Endothelial cell of umbilical vein (primary cell): ENCODE results near the gene GADD45G.

ENCODE experiments used
- MYC ChIP-seq: IDR thresholded peaks from one replicate; pipeline ENCODE4 v1.6.1; 2011; ENCODE audit warnings: mild to moderate bottlenecking, low read depth, low read length
- POLR2A ChIP-seq: IDR thresholded peaks from 2 replicates; pipeline ENCODE4 v1.6.1; 2012; ENCODE audit warnings: low read depth, mild to moderate bottlenecking, control low read depth, low read length
- POLR2AphosphoS5 ChIP-seq: IDR thresholded peaks from 2 replicates; pipeline ENCODE4 v1.6.1; 2012; ENCODE audit warnings: low read depth, mild to moderate bottlenecking, control low read depth, low read length, moderate library complexity; ENCODE audit not compliant: insufficient read depth
- TF ChIP-seq, protein P1 (sequence below), 2 donors: IDR thresholded peaks; 1 replicate in 1 of 2; 2 replicates in 1 of 2; pipeline ENCODE4 v1.5.1; 2011; ENCODE audit warnings: low read length in 2 of 2, mild to moderate bottlenecking in 2 of 2, moderate library complexity in 2 of 2, control low read depth in 1 of 2, inconsistent platforms in 1 of 2, low read depth in 1 of 2; ENCODE audit not compliant: insufficient read depth in 1 of 2; ENCODE audit errors: extremely low read depth in 1 of 2

DNA sequence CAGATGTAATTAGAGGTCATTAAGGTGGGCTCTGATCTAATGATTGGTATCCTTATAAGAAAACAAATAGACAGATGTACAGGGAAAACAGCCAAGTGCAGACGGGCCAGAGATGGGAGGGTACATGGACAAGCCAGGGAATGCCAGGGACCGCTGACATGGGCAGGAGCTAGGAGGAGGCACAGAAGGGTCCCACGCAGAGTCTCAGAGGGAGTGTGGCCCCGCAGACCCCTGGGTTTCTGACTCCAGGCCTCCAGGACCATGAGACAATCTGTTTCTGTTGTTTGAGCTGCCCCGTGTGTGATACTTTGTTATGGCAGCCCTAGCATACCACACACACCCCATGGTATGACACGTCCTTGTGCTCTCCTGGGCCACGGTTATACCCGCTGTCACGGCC lies 29.1 kb downstream of the GADD45G start:
- TF ChIP-seq POLR2A (no peak), POLR2AphosphoS5 (no peak), MYC (no peak)
- TF ChIP-seq, protein P1, sequence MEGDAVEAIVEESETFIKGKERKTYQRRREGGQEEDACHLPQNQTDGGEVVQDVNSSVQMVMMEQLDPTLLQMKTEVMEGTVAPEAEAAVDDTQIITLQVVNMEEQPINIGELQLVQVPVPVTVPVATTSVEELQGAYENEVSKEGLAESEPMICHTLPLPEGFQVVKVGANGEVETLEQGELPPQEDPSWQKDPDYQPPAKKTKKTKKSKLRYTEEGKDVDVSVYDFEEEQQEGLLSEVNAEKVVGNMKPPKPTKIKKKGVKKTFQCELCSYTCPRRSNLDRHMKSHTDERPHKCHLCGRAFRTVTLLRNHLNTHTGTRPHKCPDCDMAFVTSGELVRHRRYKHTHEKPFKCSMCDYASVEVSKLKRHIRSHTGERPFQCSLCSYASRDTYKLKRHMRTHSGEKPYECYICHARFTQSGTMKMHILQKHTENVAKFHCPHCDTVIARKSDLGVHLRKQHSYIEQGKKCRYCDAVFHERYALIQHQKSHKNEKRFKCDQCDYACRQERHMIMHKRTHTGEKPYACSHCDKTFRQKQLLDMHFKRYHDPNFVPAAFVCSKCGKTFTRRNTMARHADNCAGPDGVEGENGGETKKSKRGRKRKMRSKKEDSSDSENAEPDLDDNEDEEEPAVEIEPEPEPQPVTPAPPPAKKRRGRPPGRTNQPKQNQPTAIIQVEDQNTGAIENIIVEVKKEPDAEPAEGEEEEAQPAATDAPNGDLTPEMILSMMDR (IDR thresholded peaks at IDR 0.05; ENCODE audit: extremely low read depth in 1 of 2, insufficient read depth in 1 of 2, low read depth in 1 of 2, low read length in 2 of 2): no peak
